ENCODE measurements around the gene SDK2. TPM values are rescaled to one million over a fixed set of nuclear protein-coding genes. Genes with fewer than 3 reads are reported as not detected.

The SDK2 gene
- total and polyA plus RNA-seq, 11 donors, result 0.84 to 4.0 (median 2.6) TPM

DNA sequence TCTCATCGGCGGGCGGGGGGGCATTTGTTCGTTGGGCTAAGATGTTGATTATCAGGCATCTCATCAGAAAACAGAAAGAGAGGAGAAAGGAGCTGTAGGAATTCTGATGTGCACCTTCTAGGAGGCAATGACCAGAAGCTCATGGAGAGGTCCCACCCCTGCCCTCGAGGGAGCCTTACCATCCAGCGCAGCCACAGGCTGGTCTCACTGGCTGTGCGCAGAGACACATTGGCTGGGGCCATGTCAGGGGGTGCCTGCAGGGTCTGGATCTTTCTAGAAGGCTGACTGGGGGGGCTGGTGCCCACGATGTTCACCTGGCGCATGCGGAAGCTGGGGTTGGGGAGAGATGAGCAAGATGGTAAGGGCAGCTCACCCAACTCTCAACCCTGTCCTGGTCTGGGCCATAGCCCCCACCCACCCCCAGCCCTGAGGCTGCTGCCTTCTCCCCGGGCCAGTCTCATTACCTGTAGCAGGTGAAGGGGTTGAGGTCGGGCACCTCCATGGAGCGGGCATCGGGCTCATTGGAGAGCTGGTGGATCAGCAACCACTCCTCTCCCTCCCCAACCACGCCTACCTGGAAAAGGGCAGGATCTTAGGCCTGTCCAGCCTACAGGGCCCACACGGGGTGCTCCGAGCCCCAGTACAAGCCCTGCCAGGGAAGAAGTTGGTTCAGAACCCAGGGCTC, 246.2 kb downstream of the SDK2 start:
- ATAC-seq (no peak), DNase-seq (no peak)
- H3K36me3 ChIP-seq, result no peaks in the 10 kb centered on the region
- TF ChIP-seq, protein P1, sequence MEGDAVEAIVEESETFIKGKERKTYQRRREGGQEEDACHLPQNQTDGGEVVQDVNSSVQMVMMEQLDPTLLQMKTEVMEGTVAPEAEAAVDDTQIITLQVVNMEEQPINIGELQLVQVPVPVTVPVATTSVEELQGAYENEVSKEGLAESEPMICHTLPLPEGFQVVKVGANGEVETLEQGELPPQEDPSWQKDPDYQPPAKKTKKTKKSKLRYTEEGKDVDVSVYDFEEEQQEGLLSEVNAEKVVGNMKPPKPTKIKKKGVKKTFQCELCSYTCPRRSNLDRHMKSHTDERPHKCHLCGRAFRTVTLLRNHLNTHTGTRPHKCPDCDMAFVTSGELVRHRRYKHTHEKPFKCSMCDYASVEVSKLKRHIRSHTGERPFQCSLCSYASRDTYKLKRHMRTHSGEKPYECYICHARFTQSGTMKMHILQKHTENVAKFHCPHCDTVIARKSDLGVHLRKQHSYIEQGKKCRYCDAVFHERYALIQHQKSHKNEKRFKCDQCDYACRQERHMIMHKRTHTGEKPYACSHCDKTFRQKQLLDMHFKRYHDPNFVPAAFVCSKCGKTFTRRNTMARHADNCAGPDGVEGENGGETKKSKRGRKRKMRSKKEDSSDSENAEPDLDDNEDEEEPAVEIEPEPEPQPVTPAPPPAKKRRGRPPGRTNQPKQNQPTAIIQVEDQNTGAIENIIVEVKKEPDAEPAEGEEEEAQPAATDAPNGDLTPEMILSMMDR (IDR thresholded peaks at IDR 0.05), result no peak
- no peak for TF ChIP-seq POLR2A (IDR thresholded peaks at IDR 0.05)
- intact Hi-C loops (cut with DNase I), result no loop called here
- H3K9me3 ChIP-seq, result no peaks in the 10 kb centered on the region
- WGBS, 4 donors, result 93 to 97% (median 96%) methylated on average over 11 to 17 of the region's 17 CpGs
- peaks cover 0 to 6% (median 0%) of the 10 kb centered on the region in 12 donors for H3K4me1 ChIP-seq
- no peaks in the 10 kb centered on the region for H3K27me3 ChIP-seq
- H3K4me3 ChIP-seq, result no peak overlapping the region
- no peak overlapping the region for H3K27ac ChIP-seq

DNA sequence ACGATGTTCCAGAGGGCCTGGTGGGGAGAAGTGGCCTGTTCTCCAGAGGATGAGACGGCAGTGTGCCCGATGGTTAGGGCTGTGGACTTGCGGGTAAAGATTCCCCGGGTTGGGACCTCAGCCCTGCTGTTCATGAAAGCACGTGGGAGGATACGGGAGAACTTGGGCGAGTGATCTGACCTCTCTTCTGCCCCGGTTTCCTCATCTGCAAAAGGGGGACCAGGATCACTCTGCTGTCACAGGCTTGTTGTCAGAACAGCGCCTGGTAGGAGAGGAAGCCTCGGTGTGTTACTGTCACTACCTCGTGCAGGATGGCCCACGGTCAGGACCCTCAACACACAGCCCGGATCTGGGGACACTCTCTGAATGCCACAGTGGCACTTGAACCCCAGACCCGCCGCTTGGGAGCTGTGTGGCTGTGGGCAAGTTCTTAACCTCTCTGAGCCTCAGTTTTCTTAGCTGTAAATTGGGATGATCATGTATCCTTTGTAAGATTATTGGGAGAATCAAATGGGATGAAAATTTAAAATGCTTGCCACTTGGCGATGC, 246.9 kb downstream of the SDK2 start:
- Histone ChIP-seq H3K27me3 (no peaks in the 10 kb centered on the region), H3K4me1 (peaks cover 0 to 6% (median 0%) of the 10 kb centered on the region in 12 donors), H3K4me3 (no peak overlapping the region), H3K27ac (no peak overlapping the region), H3K36me3 (no peaks in the 10 kb centered on the region), H3K9me3 (no peaks in the 10 kb centered on the region)
- ATAC-seq, result no peak
- 84 to 94% (median 89%) methylated on average over 17 of the region's 17 CpGs for WGBS, 4 donors
- DNase-seq, result no peak
- intact Hi-C loops (cut with DNase I), result no loop called here
- TF ChIP-seq, protein P1 (IDR thresholded peaks at IDR 0.05), result no peak
- TF ChIP-seq POLR2A (IDR thresholded peaks at IDR 0.05), result no peak

DNA sequence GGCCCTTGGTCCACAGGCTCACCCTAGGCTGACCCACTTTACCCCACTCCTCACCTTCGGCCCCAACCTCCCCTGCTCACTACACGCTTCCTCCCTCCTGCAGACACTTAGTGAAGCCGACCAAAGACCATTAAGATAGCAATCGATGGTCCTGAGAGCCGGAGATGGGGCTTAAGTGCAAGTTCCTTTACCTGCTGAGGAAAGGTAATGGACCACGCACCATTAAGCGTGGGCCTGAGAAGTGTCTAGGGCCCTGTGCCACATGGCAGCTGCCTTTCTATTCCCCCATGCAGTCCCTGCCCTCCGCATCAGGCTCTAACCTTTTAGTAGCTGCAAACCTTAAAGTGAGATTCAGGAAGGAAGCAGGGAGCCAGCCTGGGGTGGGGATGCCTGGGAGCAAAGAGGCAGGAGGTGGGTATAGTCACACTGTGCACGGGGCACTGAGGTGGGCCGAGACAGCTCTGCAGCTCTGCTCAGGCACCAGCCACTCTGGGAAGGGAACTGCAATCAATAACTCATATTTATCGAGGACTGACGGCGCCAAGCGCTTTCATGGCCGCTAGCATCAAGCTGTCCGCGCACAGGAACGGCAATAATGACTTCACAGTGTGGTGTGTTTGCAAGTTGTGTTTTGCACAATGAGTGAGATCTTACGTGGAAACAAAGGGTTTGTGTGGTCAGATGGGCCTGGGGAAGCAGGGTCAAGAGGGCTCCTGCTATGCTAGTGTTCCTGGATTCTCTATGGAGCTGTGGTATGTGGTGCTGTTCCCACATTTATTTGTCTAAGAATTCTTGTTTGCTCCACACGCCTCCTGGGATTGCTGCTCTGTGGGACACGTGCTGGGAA, 247.6 kb downstream of the SDK2 start:
- WGBS, 4 donors, result 84 to 89% (median 86%) methylated on average over 20 to 21 of the region's 21 CpGs
- no peaks in the 10 kb centered on the region for H3K27me3 ChIP-seq
- DNase-seq (no peak), ATAC-seq (no peak)
- intact Hi-C loops (cut with DNase I), result no loop called here
- no peak overlapping the region for H3K4me3 ChIP-seq
- no peaks in the 10 kb centered on the region for H3K9me3 ChIP-seq
- H3K27ac ChIP-seq, result no peak overlapping the region
- no peak for TF ChIP-seq POLR2A (IDR thresholded peaks at IDR 0.05)
- TF ChIP-seq, protein P1 (IDR thresholded peaks at IDR 0.05), result no peak
- H3K36me3 ChIP-seq, result no peaks in the 10 kb centered on the region
- H3K4me1 ChIP-seq, result peaks cover 0 to under 1% (median 0%) of the 10 kb centered on the region in 12 donors
